GM19043 (cell line): ENCODE results near the gene RAB3IL1.

Source experiments
- ATAC-seq: cut with Tn5 transposase; IDR thresholded peaks from one replicate; pipeline ENCODE4 v1.9.1; 2021; ENCODE audit warnings: low read depth; ENCODE audit not compliant: unreplicated experiment

The RAB3IL1 gene

DNA sequence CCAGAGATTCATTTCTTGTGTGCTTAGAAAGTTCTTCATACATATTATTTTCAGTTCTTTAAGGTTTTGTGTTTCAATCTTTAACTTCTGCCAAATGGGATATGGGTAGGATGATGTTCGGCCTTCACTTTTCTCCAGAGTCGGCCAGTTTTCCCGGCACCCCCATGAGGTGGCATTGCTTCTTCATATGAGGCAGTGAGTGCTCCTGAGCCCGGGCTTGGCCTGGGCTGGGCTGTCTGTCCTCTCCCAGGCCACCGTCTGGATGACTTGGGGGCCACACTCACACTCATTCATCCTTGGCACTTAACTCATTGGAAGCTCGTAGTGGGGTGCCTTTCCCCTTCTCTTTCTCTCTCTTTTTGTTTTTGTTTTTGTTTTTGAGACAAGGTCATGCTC lies 65.5 kb downstream of the RAB3IL1 start:
- no peak for ATAC-seq

DNA sequence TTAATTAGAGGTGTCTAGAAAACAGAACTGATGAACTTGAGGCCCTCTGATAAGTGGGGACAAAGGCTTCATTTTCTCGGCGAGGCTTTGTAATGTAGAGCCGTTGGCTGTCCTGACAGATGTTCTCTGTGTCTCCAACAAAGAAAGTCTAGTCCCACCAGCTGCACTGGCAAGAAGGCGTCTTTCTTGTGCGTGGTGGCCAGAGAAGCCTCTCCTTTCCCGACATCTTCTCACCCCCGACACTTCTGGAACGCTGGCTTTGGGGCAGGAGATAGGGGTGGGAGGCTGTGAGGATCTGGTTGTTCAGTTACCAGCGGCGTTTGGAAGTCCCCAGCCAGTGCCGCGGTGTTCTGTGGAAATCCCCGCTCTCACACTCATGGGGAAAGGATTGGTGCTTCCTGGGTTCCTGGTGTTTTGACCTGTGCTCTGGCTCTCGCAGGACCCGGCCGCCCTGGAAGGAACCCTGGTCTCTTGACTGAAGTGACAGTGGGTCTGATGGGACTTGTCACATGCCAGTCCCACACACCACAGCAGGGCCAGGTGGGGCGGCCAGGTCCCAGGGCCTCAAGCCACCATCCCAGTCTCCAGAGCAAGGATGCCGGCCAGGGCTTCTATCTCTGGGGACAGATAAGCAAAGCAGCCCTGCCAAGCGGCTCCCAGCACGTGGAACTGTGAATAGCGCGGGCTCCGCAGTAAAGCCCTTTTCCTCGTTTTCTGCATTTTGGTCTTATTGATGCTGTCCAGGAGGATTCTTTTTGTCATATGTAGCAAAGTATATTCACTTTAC lies 66.1 kb downstream of the RAB3IL1 start:
- no peak for ATAC-seq

DNA sequence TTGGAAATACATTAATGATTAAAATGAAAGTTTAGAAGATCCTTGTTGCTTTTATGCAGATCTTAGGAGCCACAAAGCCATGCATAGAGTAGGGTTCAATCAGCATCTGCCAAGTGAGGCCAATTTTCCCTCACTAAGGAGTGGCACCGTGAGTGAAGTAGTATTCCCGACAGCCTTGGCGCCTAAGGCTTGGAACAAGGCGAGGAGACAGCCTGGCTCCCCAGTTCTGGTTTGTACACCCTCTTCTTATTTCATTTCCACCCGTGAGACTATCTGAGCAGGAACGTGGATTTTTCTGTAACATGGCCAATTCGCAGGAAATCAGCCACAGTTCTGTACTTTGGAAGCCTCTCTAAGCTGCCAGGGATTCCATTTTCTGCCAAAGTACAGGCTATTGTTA lies 66.7 kb downstream of the RAB3IL1 start:
- no peak for ATAC-seq

DNA sequence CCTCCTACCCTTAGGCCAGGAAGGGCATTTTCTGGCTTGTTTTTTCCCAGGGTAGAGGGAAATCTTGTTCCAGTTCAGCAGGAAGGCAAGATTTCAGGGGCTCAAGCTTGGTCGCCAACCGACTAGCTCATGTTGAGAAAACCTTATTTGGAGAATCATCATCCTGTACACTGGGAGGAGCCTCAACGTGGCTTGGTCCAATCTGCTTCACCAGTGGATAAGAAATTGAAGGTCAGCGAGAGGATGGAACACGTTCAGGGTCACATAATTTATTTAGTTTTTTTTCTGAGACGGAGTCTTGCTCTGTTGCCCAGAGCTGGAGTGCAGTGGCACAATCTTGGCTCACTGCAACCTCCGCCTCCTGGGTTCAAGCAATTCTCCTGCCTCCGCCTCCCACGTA lies 68.7 kb downstream of the RAB3IL1 start:
- no peak for ATAC-seq

DNA sequence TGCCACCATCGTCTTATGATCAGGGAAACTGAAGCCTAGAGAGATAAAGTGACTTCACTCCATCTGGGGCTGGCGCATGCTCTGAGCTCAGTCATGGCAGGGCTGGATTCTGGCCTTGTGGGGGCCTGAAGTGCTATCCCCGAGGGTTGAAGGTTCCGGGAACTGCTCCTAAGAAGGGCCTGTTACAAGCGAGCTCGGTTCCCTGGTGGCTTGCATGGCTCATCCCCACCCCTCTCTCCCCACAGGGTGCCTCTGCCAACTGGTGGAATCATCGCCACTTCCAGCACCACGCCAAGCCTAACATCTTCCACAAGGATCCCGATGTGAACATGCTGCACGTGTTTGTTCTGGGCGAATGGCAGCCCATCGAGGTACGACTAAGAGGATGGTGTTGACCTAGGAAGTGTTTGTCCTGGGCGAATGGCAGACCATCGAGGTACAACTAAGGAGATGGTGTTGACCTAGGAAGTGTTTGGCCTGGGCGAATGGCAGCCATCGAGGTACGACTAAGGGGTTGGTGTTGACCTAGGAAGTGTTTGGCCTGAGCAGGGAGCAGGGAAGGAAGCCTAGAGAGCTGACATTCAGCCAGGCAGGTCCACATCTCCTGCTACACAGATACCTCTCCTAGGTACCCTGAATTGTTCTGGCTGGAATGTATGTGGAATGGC lies 69.3 kb downstream of the RAB3IL1 start:
- no peak for ATAC-seq
